PC-9 (cell line): ENCODE measurements around the gene GUCY2F.

Source experiments
- CTCF ChIP-seq: fragments of 200-600 bp; sonication (generic); conservative IDR thresholded peaks from 2 replicates; pipeline ENCODE4 v1.6.1; 2017; ENCODE audit warnings: mixed run types, antibody characterized with exemption, mild to moderate bottlenecking, moderate library complexity
- EZH2 ChIP-seq: fragments of 200-600 bp; sonication (generic); IDR thresholded peaks from 2 replicates; pipeline ENCODE4 v1.8.0; 2017; ENCODE audit warnings: antibody characterized with exemption, low read depth

GRCh38 chrX:109382332-109382731 lies 99.6 kb downstream of the GUCY2F start:
- TF ChIP-seq CTCF (no peak), EZH2 (no peak)
